Smooth muscle cell (in vitro differentiated cells): Measurements from ENCODE around the gene TXNL4B. TPM values are rescaled to one million over a fixed set of nuclear protein-coding genes. Genes with fewer than 3 reads are reported as not detected.
"Not testable (repeated sequence)": the region's sequence is repeated elsewhere in the genome, so short reads cannot be mapped to it uniquely, and the experiment has no call there.

Experiments used
- DNase-seq: peaks from one replicate; lab custom pipeline; 2025; ENCODE audit not compliant: unreplicated experiment; lab: John Stamatoyannopoulos, UW
- H2AFZ ChIP-seq: fragments of 200-600 bp; sonication (generic); 2 replicates; pipeline ENCODE4 v1.6.0; 2016; ENCODE audit warnings: antibody characterized with exemption, low read depth, mild to moderate bottlenecking
- H3F3A ChIP-seq: fragments of 200-600 bp; sonication (generic); 2 replicates; pipeline ENCODE4 v1.6.0; 2017; ENCODE audit warnings: antibody characterized with exemption, low read depth
- H3K27ac ChIP-seq: fragments of 200-600 bp; sonication (generic); 2 replicates; pipeline ENCODE4 v1.5.1; 2016; ENCODE audit warnings: low read depth, mild to moderate bottlenecking
- H3K27me3 ChIP-seq: fragments of 200-600 bp; sonication (generic); 2 replicates; pipeline ENCODE4 v1.6.1; 2016; ENCODE audit warnings: low read depth, mild to moderate bottlenecking
- H3K36me3 ChIP-seq: fragments of 200-600 bp; sonication (generic); 2 replicates; pipeline ENCODE4 v1.5.1; 2016; ENCODE audit warnings: low read depth
- H3K4me1 ChIP-seq: fragments of 200-600 bp; sonication (generic); 2 replicates; pipeline ENCODE4 v1.5.1; 2016; ENCODE audit warnings: low read depth
- H3K4me2 ChIP-seq: fragments of 200-600 bp; sonication (generic); 2 replicates; pipeline ENCODE4 v1.6.0; 2016; ENCODE audit warnings: mild to moderate bottlenecking
- H3K4me3 ChIP-seq: fragments of 200-600 bp; sonication (generic); 2 replicates; pipeline ENCODE4 v1.5.1; 2016; ENCODE audit warnings: mild to moderate bottlenecking
- H3K79me2 ChIP-seq: fragments of 200-600 bp; sonication (generic); 2 replicates; pipeline ENCODE4 v1.6.0; 2016; ENCODE audit warnings: low read depth, mild to moderate bottlenecking
- H3K9ac ChIP-seq: fragments of 200-600 bp; sonication (generic); 2 replicates; pipeline ENCODE4 v1.6.0; 2016; ENCODE audit warnings: low read depth
- H3K9me3 ChIP-seq: fragments of 200-600 bp; sonication (generic); replicated peaks from 2 replicates; pipeline ENCODE4 v1.5.1; 2016; ENCODE audit warnings: low read depth
- H4K20me1 ChIP-seq: fragments of 200-600 bp; sonication (generic); 2 replicates; pipeline ENCODE4 v1.6.0; 2016; ENCODE audit warnings: low read depth
- CTCF ChIP-seq: fragments of 200-600 bp; sonication (generic); IDR thresholded peaks from 2 replicates; pipeline ENCODE4 v1.5.1; 2017; ENCODE audit warnings: borderline replicate concordance, mild to moderate bottlenecking, antibody characterized with exemption; ENCODE audit not compliant: insufficient read depth, poor library complexity, severe bottlenecking
- WGBS: methylation state at CpG from one replicate; pipeline ENCODE4 v1.1.7; 2016; ENCODE audit warnings: low lambda C conversion rate; 5-methylcytosine and 5-hydroxymethylcytosine counted together
- polyA plus RNA-seq: library from polyadenylated mRNA; unstranded; fragments of >200 nt; fragmentation: Nextera tagmentation; extraction: Ambion mirVana; gene quantifications from 2 replicates; pipeline ENCODE4 v1.2.1, GENCODE V29; 2016
- total RNA-seq: library from RNA; depleted of rRNA; stranded (reverse); fragments of >200 nt; gene quantifications from 2 replicates; pipeline ENCODE4 v1.2.3, GENCODE V29; 2014

The TXNL4B gene
- total and polyA plus RNA-seq, 2 experiments from 2014 or later = 8.4 to 10.5 TPM

- no peak for TF ChIP-seq CTCF
- WGBS = 98% methylated on average over 10 of the region's 10 CpGs
- H3K36me3 ChIP-seq = peaks cover 10% of the 10 kb centered on the region
- H3K27ac ChIP-seq = no peak overlapping the region
- H4K20me1 ChIP-seq = no peaks in the 10 kb centered on the region
- no peaks in the 10 kb centered on the region for H3F3A ChIP-seq
- no peak overlapping the region for H2AFZ ChIP-seq
- no peak overlapping the region for H3K4me3 ChIP-seq
- no peaks in the 10 kb centered on the region for H3K27me3 ChIP-seq
- no peak overlapping the region for H3K9ac ChIP-seq
- no peak overlapping the region for H3K4me2 ChIP-seq
- no peaks in the 10 kb centered on the region for H3K4me1 ChIP-seq
- H3K79me2 ChIP-seq = no peaks in the 10 kb centered on the region
- DNase-seq = no peak
- H3K9me3 ChIP-seq = no peaks in the 10 kb centered on the region
These were observed 9.0 kb downstream of the TXNL4B start for GRCh38 chr16:72084445-72084844.

GRCh38 chr16:72083778-72084404 lies 9.5 kb downstream of the TXNL4B start:
- no peak overlapping the region for H2AFZ ChIP-seq
- TF ChIP-seq CTCF = no peak
- peaks cover 8% of the 10 kb centered on the region for H3K36me3 ChIP-seq
- no peak for DNase-seq
- no peaks in the 10 kb centered on the region for H3K79me2 ChIP-seq
- no peaks in the 10 kb centered on the region for H3K27me3 ChIP-seq
- no peaks in the 10 kb centered on the region for H3K9me3 ChIP-seq
- 61% methylated on average over 3 of the region's 3 CpGs for WGBS
- no peak overlapping the region for H3K4me3 ChIP-seq
- H3F3A ChIP-seq = no peaks in the 10 kb centered on the region
- no peaks in the 10 kb centered on the region for H3K4me1 ChIP-seq
- H3K9ac ChIP-seq = no peak overlapping the region
- H3K4me2 ChIP-seq = no peak overlapping the region
- H4K20me1 ChIP-seq = no peaks in the 10 kb centered on the region
- H3K27ac ChIP-seq = no peak overlapping the region

GRCh38 chr16:72076991-72077706 lies 16.3 kb downstream of the TXNL4B start:
- not testable (repeated sequence) for H3K9me3 ChIP-seq, H3K79me2 ChIP-seq, H3K4me2 ChIP-seq, H3K4me3 ChIP-seq, H2AFZ ChIP-seq, DNase-seq, H4K20me1 ChIP-seq, H3K4me1 ChIP-seq, H3K27ac ChIP-seq, H3K27me3 ChIP-seq, H3K9ac ChIP-seq, H3K36me3 ChIP-seq, H3F3A ChIP-seq
- WGBS = 95% methylated on average over 1 of the region's 5 CpGs

GRCh38 chr16:72075067-72075466 lies 18.4 kb downstream of the TXNL4B start:
- H3K79me2 ChIP-seq, H3F3A ChIP-seq, H3K36me3 ChIP-seq, H3K4me2 ChIP-seq, H3K4me1 ChIP-seq, H3K9ac ChIP-seq, H3K9me3 ChIP-seq, H3K27ac ChIP-seq, DNase-seq, H3K27me3 ChIP-seq, H2AFZ ChIP-seq, H4K20me1 ChIP-seq, H3K4me3 ChIP-seq: not testable (repeated sequence)
- 100% methylated on average over 2 of the region's 6 CpGs for WGBS
